EL (cell line): ENCODE data around the gene TTC7B.

ENCODE experiments used
- DNase-seq: peaks from one replicate; pipeline ENCODE4 v3.0.0-alpha.2; 2016

TTC7B gene

GRCh38 chr14:90553298-90553920 is 262.8 kb downstream of the TTC7B start:
- DNase-seq = no peak

GRCh38 chr14:90552465-90553297 is 263.5 kb downstream of the TTC7B start:
- no peak for DNase-seq

GRCh38 chr14:90551733-90552464 is 264.3 kb downstream of the TTC7B start:
- no peak for DNase-seq

- DNase-seq = peak; percentile 30
These were observed 265.0 kb downstream of the TTC7B start for GRCh38 chr14:90551070-90551704.

- no peak for DNase-seq
These were observed 266.2 kb downstream of the TTC7B start for GRCh38 chr14:90549794-90550641.

- DNase-seq = no peak
These were observed 267.8 kb downstream of the TTC7B start for GRCh38 chr14:90548455-90548854.

GRCh38 chr14:90547968-90548367 is 268.3 kb downstream of the TTC7B start:
- DNase-seq = no peak

- DNase-seq = no peak
These were observed 269.0 kb downstream of the TTC7B start for GRCh38 chr14:90547250-90547649.

GRCh38 chr14:90546767-90547166 is 269.5 kb downstream of the TTC7B start:
- DNase-seq = no peak

GRCh38 chr14:90545966-90546751 is 270.1 kb downstream of the TTC7B start:
- no peak for DNase-seq

GRCh38 chr14:90545382-90545781 is 270.8 kb downstream of the TTC7B start:
- DNase-seq = no peak

- DNase-seq = no peak
These were observed 271.3 kb downstream of the TTC7B start for GRCh38 chr14:90544971-90545370.

- DNase-seq = no peak
These were observed 271.7 kb downstream of the TTC7B start for GRCh38 chr14:90544566-90544965.

GRCh38 chr14:90543876-90544275 is 272.4 kb downstream of the TTC7B start:
- DNase-seq = no peak

GRCh38 chr14:90541076-90541634 is 275.1 kb downstream of the TTC7B start:
- no peak for DNase-seq

GRCh38 chr14:90540437-90540836 is 275.8 kb downstream of the TTC7B start:
- no peak for DNase-seq

GRCh38 chr14:90539996-90540395 is 276.2 kb downstream of the TTC7B start:
- no peak for DNase-seq

GRCh38 chr14:90539496-90539775 is 276.8 kb downstream of the TTC7B start:
- DNase-seq = no peak

GRCh38 chr14:90538716-90539495 is 277.3 kb downstream of the TTC7B start:
- no peak for DNase-seq

- DNase-seq = no peak
These were observed 278.1 kb downstream of the TTC7B start for GRCh38 chr14:90538095-90538494.
